HEK293 (cell line): Measurements from ENCODE around the gene CD163L1.

Experiments
- CTCF ChIA-PET: fragments of 350-600 bp; formaldehyde crosslinking; extraction: SDS; loops from one replicate; lab custom pipeline; 2021; ENCODE audit warnings: antibody characterized with exemption; lab: Yijun Ruan, JAX
- POLR2A ChIA-PET: fragments of 300-600 bp; formaldehyde crosslinking; extraction: SDS; loops from one replicate; lab custom pipeline; 2020; ENCODE audit warnings: antibody characterized with exemption, inconsistent platforms; lab: Yijun Ruan, JAX
- H3K27ac ChIP-seq: fragments of 200-500 bp; sonication (Bioruptor generic); 2 replicates; pipeline ENCODE4 v1.5.1; 2014; ENCODE audit warnings: low read depth, low read length, control low read depth, inconsistent platforms; ENCODE audit errors: extremely low read depth
- H3K36me3 ChIP-seq, 2 experiments: fragments of 200-500 bp in 1 of 2; sonication (Bioruptor generic) in 1 of 2; 1 replicate in 1 of 2; 2 replicates in 1 of 2; pipeline ENCODE4 v1.5.1; 2014 to 2017; ENCODE audit warnings: inconsistent platforms in 2 of 2, low read length in 2 of 2; ENCODE audit not compliant: control insufficient read depth in 2 of 2, insufficient read depth in 1 of 2
- H3K4me1 ChIP-seq: fragments of 200-500 bp; sonication (Bioruptor generic); 2 replicates; pipeline ENCODE4 v1.5.1; 2014; ENCODE audit warnings: mild to moderate bottlenecking, low read length, inconsistent platforms; ENCODE audit not compliant: control insufficient read depth, insufficient read depth
- H3K4me3 ChIP-seq: 2 replicates; pipeline ENCODE4 v1.5.1; 2011; ENCODE audit warnings: low read depth, mild to moderate bottlenecking, control low read depth, low read length, moderate library complexity
- H3K9me3 ChIP-seq: fragments of 200-500 bp; sonication (Bioruptor generic); 2 replicates; pipeline ENCODE4 v1.5.1; 2014; ENCODE audit warnings: low read depth, low read length, inconsistent platforms; ENCODE audit not compliant: control insufficient read depth, insufficient read depth
- CTCF ChIP-seq: fragments of 450-650 bp; formaldehyde crosslinking; IDR thresholded peaks from 2 replicates; pipeline ENCODE4 v1.5.1; 2016; ENCODE audit warnings: missing biosample characterization, missing genetic modification characterization
- KLF8 ChIP-seq: fragments of 450-650 bp; formaldehyde crosslinking; IDR thresholded peaks from 2 replicates; pipeline ENCODE4 v1.5.1; 2016; ENCODE audit warnings: missing biosample characterization, missing genetic modification characterization
- SP3 ChIP-seq: fragments of 450-650 bp; formaldehyde crosslinking; IDR thresholded peaks from 2 replicates; pipeline ENCODE4 v1.5.1; 2016; ENCODE audit warnings: missing biosample characterization, missing genetic modification characterization
- YY1 ChIP-seq: fragments of 450-650 bp; formaldehyde crosslinking; IDR thresholded peaks from 2 replicates; pipeline ENCODE4 v1.5.1; 2018; ENCODE audit warnings: missing biosample characterization, missing genetic modification characterization
- ZBTB21 ChIP-seq: fragments of 450-650 bp; formaldehyde crosslinking; IDR thresholded peaks from 2 replicates; pipeline ENCODE4 v1.5.1; 2017; ENCODE audit warnings: missing biosample characterization, missing genetic modification characterization
- ZEB2 ChIP-seq: fragments of 450-650 bp; formaldehyde crosslinking; IDR thresholded peaks from 2 replicates; pipeline ENCODE4 v1.5.1; 2016; ENCODE audit warnings: missing biosample characterization, missing genetic modification characterization
- ZNF148 ChIP-seq: fragments of 450-650 bp; formaldehyde crosslinking; IDR thresholded peaks from 2 replicates; pipeline ENCODE4 v1.5.0; 2017; ENCODE audit warnings: missing biosample characterization, missing genetic modification characterization, borderline replicate concordance
- ZNF184 ChIP-seq: fragments of 450-650 bp; IDR thresholded peaks from 2 replicates; pipeline ENCODE4 v1.5.1; 2018; ENCODE audit warnings: missing biosample characterization, mild to moderate bottlenecking, missing genetic modification characterization
- ZNF248 ChIP-seq: fragments of 450-650 bp; formaldehyde crosslinking; IDR thresholded peaks from 2 replicates; pipeline ENCODE4 v1.5.1; 2017; ENCODE audit warnings: missing biosample characterization, missing genetic modification characterization
- ZNF335 ChIP-seq: fragments of 450-650 bp; formaldehyde crosslinking; conservative IDR thresholded peaks from 2 replicates; pipeline ENCODE4 v1.5.1; 2016; ENCODE audit warnings: missing biosample characterization, missing genetic modification characterization
- ZNF37A ChIP-seq: fragments of 450-650 bp; IDR thresholded peaks from 2 replicates; pipeline ENCODE4 v1.5.1; 2018; ENCODE audit warnings: missing biosample characterization, missing genetic modification characterization
- ZNF433 ChIP-seq: fragments of 450-650 bp; formaldehyde crosslinking; IDR thresholded peaks from 2 replicates; pipeline ENCODE4 v1.5.1; 2016; ENCODE audit warnings: missing biosample characterization, missing genetic modification characterization, low read depth
- ZNF48 ChIP-seq: fragments of 450-650 bp; formaldehyde crosslinking; IDR thresholded peaks from 2 replicates; pipeline ENCODE4 v1.5.1; 2016; ENCODE audit warnings: missing biosample characterization, missing genetic modification characterization
- ZNF488 ChIP-seq: fragments of 450-650 bp; formaldehyde crosslinking; IDR thresholded peaks from 2 replicates; pipeline ENCODE4 v1.5.1; 2016; ENCODE audit warnings: missing biosample characterization, missing genetic modification characterization
- ZNF571 ChIP-seq: fragments of 450-650 bp; formaldehyde crosslinking; IDR thresholded peaks from 2 replicates; pipeline ENCODE4 v1.5.0; 2017; ENCODE audit warnings: missing biosample characterization, missing genetic modification characterization
- ZNF596 ChIP-seq: fragments of 450-650 bp; IDR thresholded peaks from 2 replicates; pipeline ENCODE4 v1.5.0; 2018; ENCODE audit warnings: missing biosample characterization, mild to moderate bottlenecking, missing genetic modification characterization, moderate library complexity
- ZNF654 ChIP-seq: fragments of 450-650 bp; formaldehyde crosslinking; IDR thresholded peaks from 2 replicates; pipeline ENCODE4 v1.5.1; 2016; ENCODE audit warnings: low read depth, missing biosample characterization, missing genetic modification characterization
- ZNF704 ChIP-seq: fragments of 450-650 bp; formaldehyde crosslinking; IDR thresholded peaks from 2 replicates; pipeline ENCODE4 v1.5.1; 2016; ENCODE audit warnings: missing biosample characterization, missing genetic modification characterization
- ZNF707 ChIP-seq: fragments of 450-650 bp; formaldehyde crosslinking; IDR thresholded peaks from 2 replicates; pipeline ENCODE4 v1.5.1; 2016; ENCODE audit warnings: missing biosample characterization, missing genetic modification characterization
- TF ChIP-seq, protein P1 (sequence below): fragments of 450-650 bp; formaldehyde crosslinking; IDR thresholded peaks from 2 replicates; pipeline ENCODE4 v1.5.1; 2016; ENCODE audit warnings: missing biosample characterization, missing genetic modification characterization
- TF ChIP-seq, protein P2 (sequence below): fragments of 450-650 bp; formaldehyde crosslinking; IDR thresholded peaks from 2 replicates; pipeline ENCODE4 v1.5.1; 2016; ENCODE audit warnings: missing biosample characterization, missing genetic modification characterization

CD163L1 gene

GRCh38 chr12:7460375-7461259, 16.7 kb upstream of the CD163L1 start:
- Histone ChIP-seq H3K27ac (no peak overlapping the region), H3K9me3 (no peaks in the 10 kb centered on the region), H3K36me3 (no peaks in the 10 kb centered on the region), H3K4me3 (no peak overlapping the region), H3K4me1 (no peaks in the 10 kb centered on the region)
- ChIA-PET CTCF (interaction anchor here (0.6 to 3.0 kb wide), 21 partner anchors 8 to 1283 kb away, joined by 3 to 14 read pairs (median 3); no protein-coding TSS in a partner anchor), POLR2A (no interaction called here)
- TF ChIP-seq, protein P1, sequence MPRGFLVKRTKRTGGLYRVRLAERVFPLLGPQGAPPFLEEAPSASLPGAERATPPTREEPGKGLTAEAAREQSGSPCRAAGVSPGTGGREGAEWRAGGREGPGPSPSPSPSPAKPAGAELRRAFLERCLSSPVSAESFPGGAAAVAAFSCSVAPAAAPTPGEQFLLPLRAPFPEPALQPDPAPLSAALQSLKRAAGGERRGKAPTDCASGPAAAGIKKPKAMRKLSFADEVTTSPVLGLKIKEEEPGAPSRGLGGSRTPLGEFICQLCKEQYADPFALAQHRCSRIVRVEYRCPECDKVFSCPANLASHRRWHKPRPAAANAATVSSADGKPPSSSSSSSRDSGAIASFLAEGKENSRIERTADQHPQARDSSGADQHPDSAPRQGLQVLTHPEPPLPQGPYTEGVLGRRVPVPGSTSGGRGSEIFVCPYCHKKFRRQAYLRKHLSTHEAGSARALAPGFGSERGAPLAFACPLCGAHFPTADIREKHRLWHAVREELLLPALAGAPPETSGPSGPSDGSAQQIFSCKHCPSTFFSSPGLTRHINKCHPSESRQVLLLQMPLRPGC (tag by site-specific recombination) = no peak
- TF ChIP-seq ZBTB21 (tag by site-specific recombination) (no peak), ZEB2 (tag by site-specific recombination) (no peak), ZNF571 (no peak), ZNF335 (tag by site-specific recombination) (peak; percentile 20; the same call in 1 of the 2 replicates), SP3 (tag by site-specific recombination) (no peak), YY1 (tag by site-specific recombination) (no peak), ZNF654 (peak; percentile 56), ZNF704 (tag by site-specific recombination) (no peak), ZNF184 (tag by site-specific recombination) (no peak), KLF8 (tag by site-specific recombination) (no peak), CTCF (tag by site-specific recombination) (peak; percentile 57; the same call in 1 of the 2 replicates), ZNF37A (tag by site-specific recombination) (no peak), ZNF48 (no peak), ZNF488 (tag by site-specific recombination) (no peak), ZNF596 (tag by site-specific recombination) (no peak), ZNF707 (tag by site-specific recombination) (no peak), ZNF148 (no peak), ZNF248 (no peak), ZNF433 (tag by site-specific recombination) (no peak)
- TF ChIP-seq, protein P2, sequence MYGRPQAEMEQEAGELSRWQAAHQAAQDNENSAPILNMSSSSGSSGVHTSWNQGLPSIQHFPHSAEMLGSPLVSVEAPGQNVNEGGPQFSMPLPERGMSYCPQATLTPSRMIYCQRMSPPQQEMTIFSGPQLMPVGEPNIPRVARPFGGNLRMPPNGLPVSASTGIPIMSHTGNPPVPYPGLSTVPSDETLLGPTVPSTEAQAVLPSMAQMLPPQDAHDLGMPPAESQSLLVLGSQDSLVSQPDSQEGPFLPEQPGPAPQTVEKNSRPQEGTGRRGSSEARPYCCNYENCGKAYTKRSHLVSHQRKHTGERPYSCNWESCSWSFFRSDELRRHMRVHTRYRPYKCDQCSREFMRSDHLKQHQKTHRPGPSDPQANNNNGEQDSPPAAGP (tag by site-specific recombination) = no peak
